HepG2 (cell line): Measurements from ENCODE around the gene TLCD5.

Experiments
- ARID4A ChIP-seq: sonication (generic); formaldehyde crosslinking; IDR thresholded peaks from 2 replicates; pipeline ENCODE4 v1.5.0; 2020; ENCODE audit warnings: mild to moderate bottlenecking, missing genetic modification reagents, borderline replicate concordance
- NFE2L1 ChIP-seq: sonication (generic); formaldehyde crosslinking; IDR thresholded peaks from 2 replicates; pipeline ENCODE4 v1.4.0; 2020; ENCODE audit warnings: missing genetic modification reagents, mild to moderate bottlenecking, borderline replicate concordance
- PAWR ChIP-seq: sonication (generic); formaldehyde crosslinking; IDR thresholded peaks from 2 replicates; pipeline ENCODE4 v1.4.0; 2020; ENCODE audit warnings: missing genetic modification reagents, mild to moderate bottlenecking, borderline replicate concordance
- POLR2A ChIP-seq, 2 experiments: IDR thresholded peaks; 2 replicates each; pipeline ENCODE4 v1.6.1; 2011; ENCODE audit warnings: low read depth in 2 of 2, low read length in 2 of 2, mild to moderate bottlenecking in 1 of 2, moderate library complexity in 1 of 2; ENCODE audit not compliant: insufficient read depth in 1 of 2
- TCF7L2 ChIP-seq: IDR thresholded peaks from 2 replicates; pipeline ENCODE4 v1.6.1; 2011; ENCODE audit warnings: mild to moderate bottlenecking, low read depth, low read length, moderate library complexity
- ZFP36 ChIP-seq: fragments of 150-350 bp; IDR thresholded peaks from 2 replicates; pipeline ENCODE4 v1.6.1; 2018; ENCODE audit warnings: borderline replicate concordance, low read length, low read depth; ENCODE audit not compliant: partially characterized antibody
- ZNF609 ChIP-seq: sonication (generic); formaldehyde crosslinking; IDR thresholded peaks from 2 replicates; pipeline ENCODE4 v1.4.0; 2020; ENCODE audit warnings: mild to moderate bottlenecking, missing genetic modification reagents, borderline replicate concordance

- TF ChIP-seq POLR2A (IDR thresholded peaks at IDR 0.05; ENCODE audit: insufficient read depth in 1 of 2, low read depth in 2 of 2, low read length in 2 of 2) (no peak), ARID4A (CRISPR knock-in tag) (no peak), PAWR (no peak), ZFP36 (no peak), ZNF609 (CRISPR knock-in tag) (no peak), TCF7L2 (no peak), NFE2L1 (no peak)
Measured at GRCh38 chr11:120375076-120375475, 50.0 kb downstream of the TLCD5 start.
